ENCODE results near the gene PRICKLE2. TPM values are rescaled to one million over a fixed set of nuclear protein-coding genes. Genes with fewer than 3 reads are reported as not detected.

Gene PRICKLE2
- total and polyA plus RNA-seq, 2 experiments from 2014 or later: 8.5 to 30.3 TPM

DNA sequence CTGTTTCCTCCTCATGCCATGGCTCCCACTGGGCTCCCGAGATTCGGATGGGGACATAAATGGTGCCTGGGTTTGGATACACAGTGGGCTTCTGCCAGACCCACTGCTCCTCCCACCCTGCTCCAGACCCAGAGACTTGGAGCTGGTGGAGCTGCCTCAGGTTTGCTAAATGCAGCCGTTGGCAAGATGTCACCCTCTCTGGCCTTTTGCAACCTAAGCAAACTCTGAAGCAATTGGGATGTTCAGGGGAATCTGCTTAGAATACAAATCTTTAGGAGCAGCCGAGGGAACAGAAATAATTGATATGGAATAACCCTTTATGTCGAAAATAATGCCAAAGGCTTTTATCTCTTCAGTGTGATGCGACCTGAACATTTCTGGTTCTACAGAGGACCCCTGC lies 33.4 kb downstream of the PRICKLE2 start:
- no peaks in the 10 kb centered on the region for H3K27me3 ChIP-seq
- H3K4me1 ChIP-seq (ENCODE audit: insufficient read depth): peaks cover 36% of the 10 kb centered on the region
- TF ChIP-seq EZH2phosphoT487 (IDR thresholded peaks at IDR 0.05; ENCODE audit: low read depth, severe bottlenecking, unreplicated experiment): no peak
- no peak for TF ChIP-seq EZH2 (IDR thresholded peaks at IDR 0.05; ENCODE audit: borderline replicate concordance)
- TF ChIP-seq, protein P1, sequence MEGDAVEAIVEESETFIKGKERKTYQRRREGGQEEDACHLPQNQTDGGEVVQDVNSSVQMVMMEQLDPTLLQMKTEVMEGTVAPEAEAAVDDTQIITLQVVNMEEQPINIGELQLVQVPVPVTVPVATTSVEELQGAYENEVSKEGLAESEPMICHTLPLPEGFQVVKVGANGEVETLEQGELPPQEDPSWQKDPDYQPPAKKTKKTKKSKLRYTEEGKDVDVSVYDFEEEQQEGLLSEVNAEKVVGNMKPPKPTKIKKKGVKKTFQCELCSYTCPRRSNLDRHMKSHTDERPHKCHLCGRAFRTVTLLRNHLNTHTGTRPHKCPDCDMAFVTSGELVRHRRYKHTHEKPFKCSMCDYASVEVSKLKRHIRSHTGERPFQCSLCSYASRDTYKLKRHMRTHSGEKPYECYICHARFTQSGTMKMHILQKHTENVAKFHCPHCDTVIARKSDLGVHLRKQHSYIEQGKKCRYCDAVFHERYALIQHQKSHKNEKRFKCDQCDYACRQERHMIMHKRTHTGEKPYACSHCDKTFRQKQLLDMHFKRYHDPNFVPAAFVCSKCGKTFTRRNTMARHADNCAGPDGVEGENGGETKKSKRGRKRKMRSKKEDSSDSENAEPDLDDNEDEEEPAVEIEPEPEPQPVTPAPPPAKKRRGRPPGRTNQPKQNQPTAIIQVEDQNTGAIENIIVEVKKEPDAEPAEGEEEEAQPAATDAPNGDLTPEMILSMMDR (IDR thresholded peaks at IDR 0.05; ENCODE audit: poor library complexity): no peak
- H2AFZ ChIP-seq: no peak overlapping the region
- no peak overlapping the region for H3K4me2 ChIP-seq
- no peaks in the 10 kb centered on the region for H4K20me1 ChIP-seq (ENCODE audit: insufficient read depth, poor library complexity, severe bottlenecking)
- peak overlapping the region; percentile 52 for H3K27ac ChIP-seq
- 92% methylated on average over 6 of the region's 6 CpGs for WGBS (ENCODE audit: low lambda C conversion rate, missing lambda C conversion rate)
- no peaks in the 10 kb centered on the region for H3K36me3 ChIP-seq (replicated peaks; ENCODE audit: insufficient read depth, low read depth)
- no peaks in the 10 kb centered on the region for H3K9me3 ChIP-seq (ENCODE audit: low read depth)
- H3K9me2 ChIP-seq (replicated peaks; ENCODE audit: insufficient read depth): no peaks in the 10 kb centered on the region
- no peak overlapping the region for H3K4me3 ChIP-seq
- H3K79me2 ChIP-seq: peaks cover 29% of the 10 kb centered on the region
- DNase-seq (ENCODE audit: low spot score): no peak

DNA sequence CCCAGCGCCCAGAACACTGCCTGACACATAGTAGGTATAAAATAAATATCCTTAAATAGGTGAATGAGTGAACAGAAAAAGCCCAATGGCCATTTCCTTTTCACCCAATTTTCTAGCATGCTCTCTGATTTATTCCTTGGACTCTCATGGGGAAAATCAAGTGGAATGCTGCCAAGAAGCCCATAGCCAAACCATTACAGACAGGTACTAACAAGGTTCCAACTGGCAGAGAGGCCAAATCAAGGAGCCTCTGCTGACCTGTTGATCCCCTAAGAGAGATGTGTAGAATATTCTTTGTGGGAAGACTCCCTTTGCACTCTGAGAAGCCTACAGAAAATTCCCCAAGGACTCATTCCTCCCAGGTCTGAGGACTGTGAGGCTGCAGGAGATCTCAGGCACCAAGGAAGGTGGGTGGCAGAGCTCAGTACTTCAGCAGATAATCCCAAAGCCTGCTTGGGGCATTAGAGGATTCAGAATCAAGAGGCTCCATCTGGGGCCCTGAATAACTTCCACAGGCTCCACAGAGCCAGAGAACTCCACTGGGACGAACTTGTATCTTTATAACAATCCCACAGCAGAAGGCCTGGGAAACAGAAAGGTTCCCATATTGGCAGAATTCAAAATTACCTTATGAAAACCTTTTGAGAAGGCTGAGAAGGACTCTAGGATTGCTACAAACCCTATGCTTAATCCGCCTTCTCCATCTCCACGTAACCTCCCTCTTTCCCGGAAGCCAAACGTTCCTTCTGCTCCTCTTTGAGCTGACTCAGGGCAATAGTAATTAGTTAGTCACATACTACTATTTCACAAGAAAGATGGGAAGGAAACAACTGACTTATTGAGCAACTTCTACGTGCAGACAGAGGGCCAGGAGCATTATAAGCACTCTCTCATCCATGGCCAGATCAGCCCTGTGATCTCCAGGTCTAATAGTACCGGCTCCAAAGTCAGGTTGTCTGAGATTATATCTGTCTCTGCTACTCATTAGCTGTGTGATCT lies 34.5 kb downstream of the PRICKLE2 start:
- Histone ChIP-seq H3K27ac (peak overlapping the region; percentile 94), H3K27me3 (no peaks in the 10 kb centered on the region), H3K4me3 (no peak overlapping the region), H4K20me1 (ENCODE audit: insufficient read depth, poor library complexity, severe bottlenecking) (no peaks in the 10 kb centered on the region), H3K9me2 (replicated peaks; ENCODE audit: insufficient read depth) (no peaks in the 10 kb centered on the region), H3K79me2 (peaks cover 25% of the 10 kb centered on the region), H2AFZ (no peak overlapping the region), H3K9me3 (ENCODE audit: low read depth) (no peaks in the 10 kb centered on the region), H3K4me1 (ENCODE audit: insufficient read depth) (peaks cover 41% of the 10 kb centered on the region), H3K36me3 (replicated peaks; ENCODE audit: insufficient read depth, low read depth) (no peaks in the 10 kb centered on the region), H3K4me2 (no peak overlapping the region)
- DNase-seq (ENCODE audit: low spot score): peak; percentile 58
- TF ChIP-seq, protein P1 (IDR thresholded peaks at IDR 0.05; ENCODE audit: poor library complexity): no peak
- no peak for TF ChIP-seq EZH2 (IDR thresholded peaks at IDR 0.05; ENCODE audit: borderline replicate concordance)
- no peak for TF ChIP-seq EZH2phosphoT487 (IDR thresholded peaks at IDR 0.05; ENCODE audit: low read depth, severe bottlenecking, unreplicated experiment)
- WGBS (ENCODE audit: low lambda C conversion rate, missing lambda C conversion rate): 77% methylated on average over 8 of the region's 8 CpGs

DNA sequence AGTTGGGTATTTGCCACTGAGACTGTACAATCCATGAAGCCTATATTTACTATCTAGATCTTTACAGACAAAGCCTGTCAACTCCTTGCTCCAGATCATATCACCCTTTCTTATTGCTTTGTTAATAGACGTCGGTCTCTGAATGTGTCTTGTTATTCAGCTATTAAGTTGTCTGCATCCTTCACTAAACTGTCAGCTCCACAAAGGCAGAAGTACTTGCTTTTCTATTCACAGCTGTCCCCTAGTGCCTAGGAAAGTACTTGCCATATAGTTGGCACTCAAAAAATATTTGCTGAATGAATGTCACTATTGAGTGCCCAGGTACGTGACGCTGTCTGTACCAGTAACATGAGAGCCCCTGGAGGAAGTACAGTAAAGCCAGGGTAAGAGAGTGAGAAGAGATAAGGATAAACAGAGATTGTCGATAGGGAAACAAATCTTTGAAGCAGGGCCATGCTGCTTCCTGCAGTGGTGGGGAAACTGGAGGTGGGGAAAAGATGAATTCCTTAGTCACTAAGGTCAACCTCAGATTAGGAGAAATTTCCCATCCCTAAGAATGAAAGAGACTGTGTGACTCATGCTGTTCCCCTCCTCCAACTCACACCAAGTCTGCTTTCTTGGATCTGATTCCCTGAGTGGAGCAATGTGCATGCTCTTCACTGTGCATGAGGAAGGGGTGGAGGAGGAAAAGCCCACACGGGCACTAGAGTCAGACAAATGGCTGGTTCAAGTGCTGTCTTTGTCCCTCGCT lies 36.3 kb downstream of the PRICKLE2 start:
- peak overlapping the region; percentile 32 for H3K4me2 ChIP-seq
- H3K36me3 ChIP-seq (replicated peaks; ENCODE audit: insufficient read depth, low read depth): no peaks in the 10 kb centered on the region
- H4K20me1 ChIP-seq (ENCODE audit: insufficient read depth, poor library complexity, severe bottlenecking): no peaks in the 10 kb centered on the region
- H3K27me3 ChIP-seq: no peaks in the 10 kb centered on the region
- H3K4me1 ChIP-seq (ENCODE audit: insufficient read depth): peaks cover 41% of the 10 kb centered on the region
- no peak for TF ChIP-seq EZH2phosphoT487 (IDR thresholded peaks at IDR 0.05; ENCODE audit: low read depth, severe bottlenecking, unreplicated experiment)
- no peak for TF ChIP-seq EZH2 (IDR thresholded peaks at IDR 0.05; ENCODE audit: borderline replicate concordance)
- TF ChIP-seq, protein P1 (IDR thresholded peaks at IDR 0.05; ENCODE audit: poor library complexity): no peak
- H2AFZ ChIP-seq: no peak overlapping the region
- no peaks in the 10 kb centered on the region for H3K9me3 ChIP-seq (ENCODE audit: low read depth)
- 27% methylated on average over 7 of the region's 7 CpGs for WGBS (ENCODE audit: low lambda C conversion rate, missing lambda C conversion rate)
- no peak overlapping the region for H3K4me3 ChIP-seq
- no peaks in the 10 kb centered on the region for H3K9me2 ChIP-seq (replicated peaks; ENCODE audit: insufficient read depth)
- DNase-seq (ENCODE audit: low spot score): peak; percentile 83
- peaks cover 24% of the 10 kb centered on the region for H3K79me2 ChIP-seq
- peak overlapping the region; percentile 94 for H3K27ac ChIP-seq

Data from hepatocyte (in vitro differentiated cells).